CD4-positive, alpha-beta T cell treated with Interleukin-15 for 1 hour (primary cell): ENCODE data around the gene HCN3.
A peak's percentile ranks its signal among the peaks of the same experiment; 100 is the strongest.
"Not testable (repeated sequence)": the region's sequence is repeated elsewhere in the genome, so short reads cannot be mapped to it uniquely, and the experiment has no call there.

Experiments used
- DNase-seq: peaks from one replicate; pipeline ENCODE4 v3.0.0-alpha.2; 2020

The HCN3 gene

GRCh38 chr1:155285631-155286044 lies 8.4 kb downstream of the HCN3 start:
- DNase-seq: no peak

- no peak for DNase-seq
These were observed 9.3 kb downstream of the HCN3 start for GRCh38 chr1:155286544-155286943.

DNA sequence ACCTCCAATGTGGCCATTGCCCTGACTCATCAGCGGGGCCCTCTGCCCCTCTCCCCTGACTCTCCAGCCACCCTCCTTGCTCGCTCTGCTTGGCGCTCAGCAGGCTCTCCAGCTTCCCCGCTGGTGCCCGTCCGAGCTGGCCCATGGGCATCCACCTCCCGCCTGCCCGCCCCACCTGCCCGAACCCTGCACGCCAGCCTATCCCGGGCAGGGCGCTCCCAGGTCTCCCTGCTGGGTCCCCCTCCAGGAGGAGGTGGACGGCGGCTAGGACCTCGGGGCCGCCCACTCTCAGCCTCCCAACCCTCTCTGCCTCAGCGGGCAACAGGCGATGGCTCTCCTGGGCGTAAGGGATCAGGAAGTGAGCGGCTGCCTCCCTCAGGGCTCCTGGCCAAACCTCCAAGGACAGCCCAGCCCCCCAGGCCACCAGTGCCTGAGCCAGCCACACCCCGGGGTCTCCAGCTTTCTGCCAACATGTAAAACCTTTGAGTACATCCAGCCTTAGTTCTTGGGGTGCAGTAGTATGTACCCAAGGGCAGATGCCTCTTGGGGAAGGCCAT lies 10.8 kb downstream of the HCN3 start:
- DNase-seq: no peak

DNA sequence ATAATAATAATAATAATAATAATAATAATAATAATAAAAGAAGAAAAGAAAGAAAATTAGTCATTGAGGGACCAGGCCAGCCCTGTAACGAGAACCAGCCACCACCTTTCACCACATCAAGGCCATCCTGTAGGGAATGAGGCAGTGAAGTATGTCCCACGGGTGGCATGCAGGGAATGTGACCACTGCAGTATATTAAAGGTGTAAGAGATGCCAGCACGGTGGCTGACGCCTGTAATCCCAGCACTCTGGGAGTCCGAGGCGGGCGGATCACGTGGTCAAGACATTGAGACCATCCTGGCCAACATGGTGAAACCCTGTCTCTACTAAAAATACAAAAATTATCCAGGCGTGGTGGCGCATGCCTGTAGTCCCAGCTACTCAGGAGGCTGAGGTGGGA lies 13.7 kb downstream of the HCN3 start:
- DNase-seq: not testable (repeated sequence)

DNA sequence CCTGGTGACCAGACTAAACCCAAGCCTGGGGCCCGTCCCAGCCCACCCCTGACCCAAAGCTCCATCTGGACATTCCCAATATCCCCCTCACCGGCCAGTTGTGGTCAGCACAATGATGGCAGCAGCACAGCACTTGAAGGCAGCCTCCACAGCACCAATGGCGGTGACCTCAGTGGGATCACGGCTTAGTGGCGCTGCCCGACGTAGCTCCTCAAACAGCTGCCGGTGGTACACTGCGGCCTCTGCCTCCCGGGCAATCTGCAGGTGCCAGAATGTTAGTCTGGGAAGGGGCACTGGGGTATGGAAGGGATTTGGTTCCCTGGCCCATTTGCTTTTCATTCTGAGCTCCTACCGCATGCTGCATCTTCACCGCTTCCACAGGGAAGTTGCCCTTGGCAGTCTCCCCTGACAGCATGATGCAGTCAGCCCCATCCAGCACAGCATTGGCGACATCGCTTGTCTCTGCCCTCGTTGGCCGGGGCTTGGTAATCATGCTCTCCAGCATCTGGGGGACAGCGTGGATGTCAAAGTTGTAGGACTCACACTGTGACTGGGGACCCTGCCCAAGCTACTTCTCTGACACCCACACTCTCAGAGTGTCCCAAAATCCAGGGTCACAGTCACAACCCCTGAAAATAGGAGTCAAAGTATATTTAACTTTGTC lies 16.0 kb downstream of the HCN3 start:
- DNase-seq: no peak

DNA sequence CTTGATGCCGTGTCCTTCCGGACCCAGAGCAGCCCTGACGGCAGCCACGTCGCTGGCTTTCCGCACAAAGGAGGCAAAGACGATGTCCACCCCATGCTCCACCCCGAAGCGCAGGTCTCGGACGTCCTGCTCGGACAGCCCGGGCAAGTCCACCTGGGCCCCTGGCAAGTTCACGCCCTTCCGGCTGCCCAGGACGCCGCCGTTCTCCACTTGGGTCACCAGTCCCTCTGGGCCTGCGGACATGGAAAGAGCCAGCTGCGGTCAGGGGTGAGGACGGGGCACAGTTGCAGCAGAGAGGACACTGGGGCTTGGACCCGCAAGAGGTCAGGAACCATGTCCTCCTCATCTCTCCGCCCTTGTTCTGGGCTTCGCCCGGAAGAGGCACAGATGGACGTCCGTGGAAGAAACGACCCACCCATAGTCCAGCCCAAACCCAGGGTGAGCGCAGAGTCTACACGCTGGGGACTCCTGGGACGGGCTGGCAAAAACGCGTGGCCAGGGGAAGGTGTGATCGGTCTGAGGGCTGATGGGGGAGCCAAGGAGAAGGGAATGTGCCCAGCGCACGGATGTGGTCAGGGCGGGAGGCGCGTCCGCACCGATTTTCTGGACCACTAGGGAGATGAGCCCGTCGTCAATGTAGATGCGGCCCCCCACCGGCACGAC lies 17.4 kb downstream of the HCN3 start:
- no peak for DNase-seq

GRCh38 chr1:155295183-155295941 lies 18.1 kb downstream of the HCN3 start:
- DNase-seq: no peak

- no peak for DNase-seq
These were observed 18.6 kb downstream of the HCN3 start for GRCh38 chr1:155295942-155296267.

DNA sequence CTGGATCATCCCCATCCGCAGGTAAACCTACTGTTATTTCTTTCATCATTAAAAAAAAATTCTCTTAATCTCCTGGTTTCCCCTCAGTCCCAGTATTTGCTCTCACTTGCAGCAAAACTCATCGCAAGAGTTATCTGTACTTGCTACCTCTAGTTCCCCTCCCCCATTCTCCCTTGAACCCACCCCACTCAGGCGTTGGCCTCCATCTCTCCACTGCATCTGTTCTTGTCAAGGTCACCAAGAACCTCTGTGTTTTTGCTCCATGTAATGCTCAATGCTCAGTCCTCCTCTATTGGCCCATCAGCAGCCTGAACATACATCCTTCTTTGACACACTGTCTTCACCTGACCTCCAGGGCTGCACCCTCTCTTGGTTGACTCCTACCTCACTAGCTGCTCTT lies 19.4 kb downstream of the HCN3 start:
- DNase-seq: no peak

DNA sequence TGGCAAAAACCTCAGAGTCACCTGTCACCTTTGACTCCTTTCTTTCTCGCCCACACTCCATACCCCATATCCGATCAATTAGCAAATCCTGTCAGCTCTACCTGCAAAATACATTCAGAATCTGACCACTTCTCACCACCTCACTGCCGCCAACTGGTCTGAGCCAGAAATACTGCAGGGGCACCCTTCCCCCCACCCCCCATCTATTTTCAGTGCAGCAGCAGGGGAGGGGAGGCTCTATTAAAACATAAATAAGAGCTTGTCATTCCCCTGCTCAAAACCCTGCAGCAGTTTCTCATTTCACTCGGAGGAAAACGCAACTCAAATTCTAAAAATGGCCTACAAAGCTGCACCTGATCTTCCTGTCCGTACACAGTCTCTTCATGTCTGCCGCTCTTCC lies 20.1 kb downstream of the HCN3 start:
- no peak for DNase-seq

- DNase-seq: no peak
These were observed 22.8 kb downstream of the HCN3 start for GRCh38 chr1:155300024-155300423.

DNA sequence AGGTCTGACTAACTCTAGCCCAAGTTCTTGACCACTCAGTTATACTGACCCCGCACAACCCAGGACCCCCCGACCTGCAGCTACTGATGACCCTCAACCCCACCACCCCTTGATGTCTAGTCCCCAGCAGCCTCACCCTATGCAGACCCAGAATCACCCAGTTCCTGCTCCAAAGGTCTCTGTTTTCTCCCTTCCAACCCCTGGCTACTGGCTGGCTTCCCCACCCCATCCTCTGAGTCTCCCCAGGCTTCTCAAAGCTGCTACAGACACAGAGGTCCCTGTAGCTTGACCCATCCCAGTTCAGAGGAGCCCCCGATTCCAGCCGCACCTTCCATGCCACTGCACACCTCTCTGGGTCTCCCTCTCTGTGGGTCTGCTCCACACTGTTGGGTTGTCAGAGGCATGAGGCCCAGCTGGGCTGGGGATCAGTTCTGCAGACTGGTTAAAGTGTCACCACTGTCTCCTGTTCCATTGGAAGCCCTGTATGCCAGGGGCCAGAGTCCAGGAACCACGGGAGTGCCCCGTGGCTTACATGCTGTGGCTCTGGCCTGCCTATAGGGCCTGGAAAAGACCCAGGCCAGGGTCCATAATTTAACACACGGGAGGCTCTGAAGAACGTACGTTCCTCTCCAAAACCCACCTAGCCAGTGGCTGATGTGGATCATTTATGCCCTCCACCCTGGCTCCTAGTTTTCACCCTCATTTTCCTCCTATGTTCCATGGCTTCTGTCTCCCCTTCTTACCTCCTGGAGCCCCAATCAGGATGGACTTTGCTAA lies 23.5 kb downstream of the HCN3 start:
- no peak for DNase-seq

- DNase-seq: no peak
These were observed 24.1 kb downstream of the HCN3 start, which contains the start of gene PKLR for GRCh38 chr1:155301342-155301841. TSS of gene PKLR (minus strand) at chr1:155301438. CDS start at chr1:155301395, 43 bp downstream.

DNA sequence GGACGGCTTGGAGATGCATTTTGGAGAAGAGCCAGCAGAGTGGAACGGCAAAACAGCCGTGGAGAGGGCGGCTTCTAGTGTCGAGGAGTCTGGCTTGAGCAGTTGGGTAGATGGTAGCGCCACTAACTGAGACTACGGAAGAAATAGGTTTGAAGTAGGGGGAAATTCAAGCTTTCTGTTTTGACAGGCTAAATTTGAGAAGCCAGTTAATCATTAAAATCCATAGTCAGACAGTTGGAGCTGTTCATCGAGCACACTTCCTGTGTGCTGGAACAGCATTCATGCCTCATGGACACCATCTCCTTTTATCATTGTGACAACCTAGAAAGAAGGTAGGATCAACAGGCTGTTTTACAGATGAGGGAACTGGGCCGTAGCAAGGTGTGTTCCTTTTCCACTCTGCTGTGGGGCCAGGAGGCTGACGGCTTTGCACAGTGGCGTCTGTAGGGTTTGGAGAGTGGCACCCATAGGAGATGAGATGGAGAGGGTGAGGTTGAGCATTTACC lies 27.3 kb downstream of the HCN3 start:
- no peak for DNase-seq

- no peak for DNase-seq
These were observed 28.7 kb downstream of the HCN3 start for GRCh38 chr1:155305881-155306391.

DNA sequence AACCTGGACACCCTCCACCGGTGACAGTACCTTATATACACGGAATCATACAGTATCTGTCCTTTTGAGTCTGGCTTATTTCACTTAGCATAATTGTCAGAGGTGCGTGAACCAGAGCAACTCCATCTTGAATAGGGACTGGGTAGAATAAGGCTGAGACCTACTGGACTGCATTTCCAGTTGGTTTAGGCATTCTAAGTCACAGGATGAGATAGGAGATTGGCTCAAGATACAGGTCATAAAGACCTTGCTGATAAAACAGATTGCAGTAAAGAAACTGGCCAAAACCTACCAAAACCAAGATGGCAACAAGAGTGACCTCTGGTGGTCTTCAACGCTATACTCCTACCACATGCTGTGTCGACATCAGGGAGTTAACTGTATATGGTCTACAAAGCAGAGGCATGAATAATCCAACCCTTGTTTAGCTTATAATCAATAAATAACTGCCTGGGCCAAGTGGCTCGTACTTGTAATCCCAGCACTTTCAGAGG lies 30.0 kb downstream of the HCN3 start:
- DNase-seq: no peak

DNA sequence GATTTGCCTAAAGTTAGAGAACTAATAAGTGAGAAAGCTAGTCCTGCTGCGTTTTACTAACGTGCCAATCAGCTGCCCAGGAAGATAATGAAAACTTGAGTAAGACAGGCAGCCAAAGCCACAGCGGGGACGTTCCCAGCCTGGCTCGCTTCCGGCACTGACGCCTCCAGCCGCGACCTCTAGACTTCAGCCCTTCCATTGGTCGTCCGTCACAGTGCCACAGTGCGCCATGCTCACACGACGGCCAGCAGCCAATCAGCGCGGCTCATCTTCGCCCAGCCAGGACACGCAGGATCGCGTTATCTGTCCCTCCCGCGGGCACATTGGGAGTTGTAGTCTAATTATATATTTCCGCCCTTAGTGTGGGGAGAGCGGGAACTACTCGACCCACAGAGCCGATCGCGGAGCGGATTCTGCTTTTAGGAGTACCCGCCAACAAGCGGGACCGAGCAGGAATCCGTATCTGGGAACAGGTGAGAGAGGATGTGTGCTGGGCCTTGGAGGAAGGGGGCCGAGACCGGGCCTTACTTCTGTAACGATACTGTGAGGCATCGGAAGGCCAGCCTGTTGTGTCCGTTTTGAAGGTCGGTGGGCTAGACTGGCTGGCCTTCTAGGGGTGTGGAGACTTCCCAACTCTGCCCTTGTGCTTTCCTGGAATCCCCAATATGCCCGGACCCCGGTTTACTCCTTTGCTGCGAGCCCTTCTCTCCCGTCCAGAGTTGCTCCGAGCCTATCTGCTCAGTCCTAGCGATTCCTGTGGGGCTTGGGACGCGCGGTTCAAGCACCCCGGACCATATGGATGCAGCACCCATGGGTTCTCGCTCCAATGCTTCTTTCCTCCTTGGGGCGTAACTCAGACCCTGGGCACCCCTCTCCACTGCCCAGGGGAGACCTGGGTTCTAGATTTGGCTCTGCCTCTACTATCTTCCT lies 31.5 kb downstream of the HCN3 start, which contains the start of gene FDPS:
Gene FDPS, plus strand, starts transcription at position 374 of the 930 bp plus-strand sequence. CDS start 924 bp downstream, outside the sequence.
- DNase-seq: peak; percentile 99

- DNase-seq: no peak
These were observed 32.3 kb downstream of the HCN3 start for GRCh38 chr1:155309423-155310021.

DNA sequence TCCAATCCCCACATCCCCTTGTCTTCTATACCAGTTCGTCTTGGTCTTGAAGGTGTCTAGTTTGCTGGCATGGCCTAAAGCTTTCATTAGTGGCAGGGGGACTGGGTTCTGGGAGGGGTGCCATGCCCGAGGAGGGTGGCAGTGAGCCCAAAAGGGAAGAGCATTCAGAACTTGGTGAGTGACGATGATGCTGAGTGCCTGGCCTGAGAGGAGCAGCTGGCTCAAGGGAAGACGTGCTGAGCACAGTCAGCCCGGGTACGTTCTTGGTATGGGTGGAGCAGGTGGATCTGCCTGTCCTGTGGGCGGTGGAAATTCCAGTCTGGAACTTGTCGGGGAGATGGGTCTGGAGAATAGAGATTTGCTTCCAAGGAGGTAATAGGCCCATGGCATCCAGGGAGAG lies 36.0 kb downstream of the HCN3 start:
- no peak for DNase-seq

DNA sequence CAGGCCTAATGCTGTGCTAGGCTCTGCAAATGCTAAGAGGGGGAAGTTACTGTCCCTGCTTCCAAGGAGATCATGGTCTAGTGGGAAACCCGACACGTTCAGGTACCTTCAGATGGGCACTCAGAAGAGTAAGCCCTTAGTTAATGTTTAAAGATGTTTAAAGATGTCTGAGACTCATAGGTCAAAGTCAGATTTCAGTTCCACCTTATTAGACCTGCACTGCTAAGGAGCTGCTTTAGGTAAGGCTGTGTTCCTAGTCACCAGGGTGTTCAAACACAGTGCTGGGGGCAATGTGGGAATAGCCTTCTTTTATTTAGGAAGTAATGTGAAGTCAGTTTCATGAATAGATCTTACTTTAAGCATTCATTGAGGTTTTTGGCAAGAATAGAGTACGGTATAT lies 39.7 kb downstream of the HCN3 start:
- no peak for DNase-seq
